Tibial artery (tissue), 4 donors: ENCODE measurements around the gene GRIN3B.

Experiments
- DNase-seq, 2 donors: peaks; one replicate each; pipeline ENCODE4 v3.0.0-alpha.2; 2019
- H3K27ac ChIP-seq, 2 donors: fragments of 200-600 bp; sonication (generic) in 1 of 2; 1 replicate in 1 of 2; 2 replicates in 1 of 2; pipeline ENCODE4 v1.5.1; 2018 to 2019; ENCODE audit warnings: mild to moderate bottlenecking in 1 of 2
- H3K27me3 ChIP-seq, 2 donors: fragments of 200-600 bp; sonication (generic) in 1 of 2; one replicate each; pipeline versions ENCODE4 v1.5.1 to v1.6.0; 2016 to 2019
- H3K36me3 ChIP-seq, 3 donors: fragments of 200-600 bp; sonication (generic) in 2 of 3; one replicate each; pipeline ENCODE4 v1.5.1; 2016 to 2019; ENCODE audit warnings: mild to moderate bottlenecking in 2 of 3
- H3K4me1 ChIP-seq, 4 donors: fragments of 200-600 bp; sonication (generic) in 2 of 4; 1 replicate in 3 of 4; 2 replicates in 1 of 4; pipeline ENCODE4 v1.5.1; 2016 to 2019
- H3K4me3 ChIP-seq, 2 donors: fragments of 200-600 bp; sonication (generic) in 1 of 2; 1 replicate in 1 of 2; 2 replicates in 1 of 2; pipeline ENCODE4 v1.5.1; 2018 to 2019; ENCODE audit warnings: mild to moderate bottlenecking in 2 of 2
- H3K9me3 ChIP-seq, 3 donors: fragments of 200-600 bp; sonication (generic) in 1 of 3; one replicate each; pipeline ENCODE4 v1.5.1; 2016 to 2019
- CTCF ChIP-seq, 2 experiments: fragments of 200-600 bp in 1 of 2; fragments of 450-650 bp in 1 of 2; IDR thresholded peaks; one replicate each; pipeline ENCODE4 v1.5.1; 2017 to 2019; ENCODE audit warnings: antibody characterized with exemption in 2 of 2, mild to moderate bottlenecking in 1 of 2, moderate library complexity in 1 of 2
- intact Hi-C: fragments of 100-400 bp; cut with DNase I; formaldehyde crosslinking; loops from one replicate; pipeline ENCODE4 v1.15.0; 2023; ENCODE audit warnings: low total_unique reads

The GRIN3B gene

GRCh38 chr19:1000095-1000494 is at the start of gene GRIN3B:
GRIN3B (plus strand) TSS chr19:1000419; CDS start chr19:1000438, 19 bp downstream.
- H3K27me3 ChIP-seq = peaks cover 0 to 89% of the 10 kb centered on the region in 2 donors
- peaks cover 0 to 4% (median 0%) of the 10 kb centered on the region in 3 donors for H3K36me3 ChIP-seq
- TF ChIP-seq CTCF (IDR thresholded peaks at IDR 0.05) = peak; percentile 12 to 22
- no peak within 1 kb of the TSS for H3K27ac ChIP-seq
- no peak for DNase-seq
- intact Hi-C loops = no loop called here
- no peaks in the 10 kb centered on the region for H3K9me3 ChIP-seq
- H3K4me1 ChIP-seq = peaks cover 0 to 31% (median 16%) of the 10 kb centered on the region in 4 donors
- peak within 1 kb of the TSS in 1 of 2 donors; percentile 26 for H3K4me3 ChIP-seq

GRCh38 chr19:952049-952679 is 48.1 kb upstream of the GRIN3B start:
- Histone ChIP-seq H3K36me3 (no peaks in the 10 kb centered on the region), H3K27ac (no peak overlapping the region), H3K4me1 (no peaks in the 10 kb centered on the region), H3K27me3 (peaks cover 0 to 40% of the 10 kb centered on the region in 2 donors), H3K9me3 (no peaks in the 10 kb centered on the region), H3K4me3 (no peak overlapping the region)
- TF ChIP-seq CTCF (IDR thresholded peaks at IDR 0.05) = no peak
- intact Hi-C loops = no loop called here
- DNase-seq = no peak

GRCh38 chr19:952680-953444 is 47.4 kb upstream of the GRIN3B start:
- Histone ChIP-seq H3K4me3 (no peak overlapping the region), H3K9me3 (no peaks in the 10 kb centered on the region), H3K27ac (no peak overlapping the region), H3K27me3 (peaks cover 0 to 40% of the 10 kb centered on the region in 2 donors), H3K36me3 (no peaks in the 10 kb centered on the region), H3K4me1 (no peaks in the 10 kb centered on the region)
- no peak for TF ChIP-seq CTCF (IDR thresholded peaks at IDR 0.05)
- intact Hi-C loops = no loop called here
- no peak for DNase-seq

GRCh38 chr19:953445-954271 is 46.6 kb upstream of the GRIN3B start:
- H3K36me3 ChIP-seq = no peaks in the 10 kb centered on the region
- H3K27me3 ChIP-seq = peaks cover 0 to 40% of the 10 kb centered on the region in 2 donors
- intact Hi-C loops = no loop called here
- H3K4me3 ChIP-seq = no peak overlapping the region
- H3K4me1 ChIP-seq = no peaks in the 10 kb centered on the region
- no peak overlapping the region for H3K27ac ChIP-seq
- DNase-seq = no peak
- TF ChIP-seq CTCF (IDR thresholded peaks at IDR 0.05) = no peak
- H3K9me3 ChIP-seq = no peaks in the 10 kb centered on the region

GRCh38 chr19:954272-954671 is 45.9 kb upstream of the GRIN3B start:
- intact Hi-C loops = no loop called here
- peaks cover 0 to 40% of the 10 kb centered on the region in 2 donors for H3K27me3 ChIP-seq
- H3K4me3 ChIP-seq = no peak overlapping the region
- H3K4me1 ChIP-seq = no peaks in the 10 kb centered on the region
- H3K36me3 ChIP-seq = no peaks in the 10 kb centered on the region
- no peaks in the 10 kb centered on the region for H3K9me3 ChIP-seq
- TF ChIP-seq CTCF (IDR thresholded peaks at IDR 0.05) = no peak
- no peak overlapping the region for H3K27ac ChIP-seq
- no peak for DNase-seq
